ENCODE measurements around the gene HDGFL3.
A peak's percentile ranks its signal among the peaks of the same experiment; 100 is the strongest.

The HDGFL3 gene

DNA sequence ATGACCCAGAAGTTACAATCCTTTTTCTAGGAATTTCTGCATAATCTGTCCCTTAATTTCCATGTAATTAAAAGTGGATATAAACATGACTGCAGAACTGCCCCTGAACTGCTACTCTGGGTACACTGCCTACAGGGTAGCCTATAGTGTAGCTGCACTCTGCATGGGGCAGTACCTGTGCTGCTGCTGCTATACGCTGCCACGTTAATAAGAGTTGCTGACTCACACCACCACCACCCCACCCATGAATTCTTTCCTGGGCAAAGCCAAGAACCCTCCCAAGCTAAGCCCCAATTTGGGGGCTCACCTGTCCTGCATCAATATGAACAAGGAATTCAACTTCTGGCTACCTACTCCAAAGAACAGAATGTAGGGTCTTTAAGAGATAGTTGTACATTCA, 13.9 kb downstream of the HDGFL3 start:
- peaks cover 44% of the 10 kb centered on the region for H3K36me3 Mint-ChIP-seq (ENCODE audit: low read depth)
- H3K9me3 Mint-ChIP-seq = peaks cover 14% of the 10 kb centered on the region
- H3K27me3 Mint-ChIP-seq (ENCODE audit: low read depth) = no peaks in the 10 kb centered on the region
- H3K27ac Mint-ChIP-seq = no peak overlapping the region
- no peak overlapping the region for H3K4me3 Mint-ChIP-seq
- H3K4me1 Mint-ChIP-seq = peaks cover 13% of the 10 kb centered on the region
- TF ChIP-seq, protein P1, sequence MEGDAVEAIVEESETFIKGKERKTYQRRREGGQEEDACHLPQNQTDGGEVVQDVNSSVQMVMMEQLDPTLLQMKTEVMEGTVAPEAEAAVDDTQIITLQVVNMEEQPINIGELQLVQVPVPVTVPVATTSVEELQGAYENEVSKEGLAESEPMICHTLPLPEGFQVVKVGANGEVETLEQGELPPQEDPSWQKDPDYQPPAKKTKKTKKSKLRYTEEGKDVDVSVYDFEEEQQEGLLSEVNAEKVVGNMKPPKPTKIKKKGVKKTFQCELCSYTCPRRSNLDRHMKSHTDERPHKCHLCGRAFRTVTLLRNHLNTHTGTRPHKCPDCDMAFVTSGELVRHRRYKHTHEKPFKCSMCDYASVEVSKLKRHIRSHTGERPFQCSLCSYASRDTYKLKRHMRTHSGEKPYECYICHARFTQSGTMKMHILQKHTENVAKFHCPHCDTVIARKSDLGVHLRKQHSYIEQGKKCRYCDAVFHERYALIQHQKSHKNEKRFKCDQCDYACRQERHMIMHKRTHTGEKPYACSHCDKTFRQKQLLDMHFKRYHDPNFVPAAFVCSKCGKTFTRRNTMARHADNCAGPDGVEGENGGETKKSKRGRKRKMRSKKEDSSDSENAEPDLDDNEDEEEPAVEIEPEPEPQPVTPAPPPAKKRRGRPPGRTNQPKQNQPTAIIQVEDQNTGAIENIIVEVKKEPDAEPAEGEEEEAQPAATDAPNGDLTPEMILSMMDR (IDR thresholded peaks at IDR 0.05; ENCODE audit: unreplicated experiment in 3 of 3) = no peak

DNA sequence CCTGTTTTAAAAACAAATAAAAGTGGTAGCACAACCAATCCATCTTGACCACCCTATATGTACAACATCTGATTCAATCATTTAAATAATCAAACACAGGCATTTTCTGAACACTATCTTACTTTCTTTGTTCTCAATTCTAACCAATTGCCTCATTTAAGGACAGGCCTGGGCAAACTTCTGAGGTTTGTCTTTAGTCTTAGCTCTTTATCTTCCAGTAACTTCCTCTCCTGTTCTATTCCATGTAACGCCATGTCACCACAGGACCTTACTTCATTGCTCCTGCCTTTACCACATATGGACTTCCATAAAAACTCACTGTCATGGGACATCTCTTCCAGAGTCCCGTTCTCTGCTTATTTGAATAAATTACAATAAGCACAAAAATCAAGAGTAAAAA, 14.9 kb downstream of the HDGFL3 start:
- Mint-ChIP-seq H3K27ac (no peak overlapping the region), H3K27me3 (ENCODE audit: low read depth) (no peaks in the 10 kb centered on the region), H3K4me1 (peaks cover 6% of the 10 kb centered on the region), H3K4me3 (no peak overlapping the region), H3K36me3 (ENCODE audit: low read depth) (peaks cover 48% of the 10 kb centered on the region), H3K9me3 (peaks cover 17% of the 10 kb centered on the region)
- TF ChIP-seq, protein P1 (IDR thresholded peaks at IDR 0.05; ENCODE audit: unreplicated experiment in 3 of 3) = no peak

DNA sequence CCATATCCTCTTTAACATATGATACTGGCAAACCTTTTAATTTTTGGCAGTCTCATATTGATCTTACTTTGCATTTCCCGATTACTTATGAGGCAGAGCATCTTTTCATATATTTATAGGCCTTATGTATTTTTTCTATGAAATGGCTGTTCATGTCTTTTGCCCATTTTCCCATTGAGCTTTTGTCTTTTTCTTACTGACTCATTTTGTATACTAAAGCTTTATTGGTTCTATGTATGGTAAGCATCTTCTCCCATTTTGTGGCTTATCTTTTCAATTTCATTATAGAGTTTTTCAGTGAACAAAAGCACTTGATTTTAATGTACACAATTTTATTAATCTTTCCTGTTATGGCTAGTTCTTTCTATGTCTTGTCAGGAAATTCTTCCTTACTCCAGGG, 17.2 kb downstream of the HDGFL3 start:
- TF ChIP-seq, protein P1 (IDR thresholded peaks at IDR 0.05; ENCODE audit: unreplicated experiment in 3 of 3) = no peak
- no peaks in the 10 kb centered on the region for H3K27me3 Mint-ChIP-seq (ENCODE audit: low read depth)
- no peaks in the 10 kb centered on the region for H3K4me1 Mint-ChIP-seq
- H3K9me3 Mint-ChIP-seq = peaks cover 17% of the 10 kb centered on the region
- H3K36me3 Mint-ChIP-seq (ENCODE audit: low read depth) = peaks cover 59% of the 10 kb centered on the region
- H3K27ac Mint-ChIP-seq = no peak overlapping the region
- H3K4me3 Mint-ChIP-seq = no peak overlapping the region

DNA sequence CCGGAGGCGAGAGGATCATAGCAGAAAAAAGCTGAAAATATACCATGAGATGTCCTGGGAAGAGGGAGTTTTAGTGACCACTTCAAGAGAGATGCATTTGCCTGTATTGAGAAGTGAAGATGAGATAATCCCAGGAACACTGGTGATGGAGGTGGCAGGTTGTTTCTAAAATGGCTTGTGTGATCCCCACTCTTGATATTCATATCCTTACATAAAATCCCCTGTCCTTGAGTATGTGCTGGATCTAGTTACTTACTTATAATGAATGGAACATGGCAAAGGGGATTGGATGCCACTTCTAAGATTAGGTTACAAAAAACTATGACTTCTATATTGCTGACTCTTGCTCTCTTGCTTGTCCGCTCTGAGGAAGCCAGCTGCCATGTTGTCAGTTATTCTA, 22.1 kb downstream of the HDGFL3 start:
- Mint-ChIP-seq H3K27me3 (ENCODE audit: low read depth) (no peaks in the 10 kb centered on the region), H3K27ac (peak overlapping the region in 1 of 3 experiments; percentile 25), H3K4me3 (no peak overlapping the region), H3K9me3 (peaks cover 7% of the 10 kb centered on the region), H3K4me1 (no peaks in the 10 kb centered on the region), H3K36me3 (ENCODE audit: low read depth) (peaks cover 38% of the 10 kb centered on the region)
- TF ChIP-seq, protein P1 (IDR thresholded peaks at IDR 0.05; ENCODE audit: unreplicated experiment in 3 of 3) = no peak

GRCh38 chr15:83178869-83179325, 28.7 kb downstream of the HDGFL3 start:
- no peaks in the 10 kb centered on the region for H3K27me3 Mint-ChIP-seq (ENCODE audit: low read depth)
- H3K9me3 Mint-ChIP-seq = no peaks in the 10 kb centered on the region
- peaks cover 4% of the 10 kb centered on the region for H3K4me1 Mint-ChIP-seq
- H3K4me3 Mint-ChIP-seq = no peak overlapping the region
- peak overlapping the region in 1 of 3 experiments; percentile 63 for H3K27ac Mint-ChIP-seq
- TF ChIP-seq, protein P1 (IDR thresholded peaks at IDR 0.05; ENCODE audit: unreplicated experiment in 3 of 3) = no peak
- peaks cover 22% of the 10 kb centered on the region for H3K36me3 Mint-ChIP-seq (ENCODE audit: low read depth)

DNA sequence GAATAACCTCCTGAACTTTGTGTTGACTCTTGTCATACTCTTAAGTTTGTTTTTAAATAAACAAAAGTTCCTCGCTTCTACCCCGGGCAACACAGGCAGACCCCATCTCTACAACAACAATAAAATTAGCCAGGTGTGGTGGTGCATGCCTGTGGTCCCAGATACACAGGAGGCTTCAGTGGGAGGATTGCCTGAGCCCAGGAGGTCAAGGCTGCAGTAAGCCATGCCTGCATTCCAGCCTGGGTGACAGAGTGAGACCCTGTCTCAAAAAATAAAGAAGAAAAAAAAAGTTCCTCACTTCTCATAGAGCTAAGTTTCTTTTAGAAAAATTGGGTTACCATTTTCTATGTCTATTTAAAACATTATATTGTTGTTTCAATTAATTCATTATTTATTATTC, 29.2 kb downstream of the HDGFL3 start:
- Mint-ChIP-seq H3K36me3 (ENCODE audit: low read depth) (peaks cover 26% of the 10 kb centered on the region), H3K9me3 (no peaks in the 10 kb centered on the region), H3K27ac (no peak overlapping the region), H3K27me3 (ENCODE audit: low read depth) (no peaks in the 10 kb centered on the region), H3K4me3 (no peak overlapping the region), H3K4me1 (peaks cover 4% of the 10 kb centered on the region)
- TF ChIP-seq, protein P1 (IDR thresholded peaks at IDR 0.05; ENCODE audit: unreplicated experiment in 3 of 3) = no peak
